LoVo (cell line): ENCODE measurements around the gene KIF25.
"Not testable (repeated sequence)": the region's sequence is repeated elsewhere in the genome, so short reads cannot be mapped to it uniquely, and the experiment has no call there.

Experiments
- DNase-seq: peaks from one replicate; pipeline ENCODE4 v3.0.0-alpha.2; 2016; ENCODE audit warnings: low spot score

Gene KIF25

DNA sequence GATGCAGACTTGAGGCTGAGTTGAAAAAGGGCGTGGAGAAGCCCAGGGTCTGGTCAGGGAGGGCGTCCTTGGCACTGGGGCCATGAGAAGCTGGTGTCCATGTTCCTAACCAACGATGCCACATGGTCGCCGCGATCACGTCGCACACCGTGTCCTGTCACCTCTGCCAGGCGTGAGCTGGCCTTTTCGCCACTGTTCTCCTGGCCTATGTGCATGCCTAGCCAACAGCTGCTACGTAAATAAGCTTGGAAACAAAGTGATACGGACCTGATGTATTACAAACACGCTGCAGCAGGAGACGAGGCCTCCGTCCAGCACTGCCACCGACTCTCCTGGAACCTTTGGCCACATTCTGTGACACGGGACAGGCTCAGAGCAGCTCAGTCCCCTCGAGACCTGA, 22.0 kb upstream of the KIF25 start:
- no peak for DNase-seq

DNA sequence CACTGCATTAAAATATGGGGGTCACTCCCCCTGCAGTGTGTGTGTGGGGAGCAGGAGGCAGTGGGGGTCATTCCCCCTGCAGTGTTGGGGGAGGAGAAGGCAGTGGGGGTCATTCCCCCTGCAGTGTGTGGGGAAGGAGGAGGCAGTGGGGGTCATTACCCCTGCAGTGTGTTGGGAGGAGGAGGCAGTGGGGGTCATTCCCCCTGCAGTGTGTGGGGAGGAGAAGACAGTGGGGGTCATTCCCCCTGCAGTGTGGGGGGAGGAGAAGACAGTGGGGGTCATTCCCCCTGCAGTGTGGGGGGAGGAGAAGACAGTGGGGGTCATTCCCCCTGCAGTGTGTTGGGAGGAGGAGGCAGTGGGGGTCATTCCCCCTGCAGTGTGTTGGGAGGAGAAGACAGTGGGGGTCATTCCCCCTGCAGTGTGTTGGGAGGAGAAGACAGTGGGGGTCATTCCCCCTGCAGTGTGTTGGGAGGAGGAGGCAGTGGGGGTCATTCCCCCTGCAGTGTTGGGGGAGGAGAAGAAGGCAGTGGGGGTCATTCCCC, 21.3 kb upstream of the KIF25 start:
- DNase-seq = not testable (repeated sequence)

DNA sequence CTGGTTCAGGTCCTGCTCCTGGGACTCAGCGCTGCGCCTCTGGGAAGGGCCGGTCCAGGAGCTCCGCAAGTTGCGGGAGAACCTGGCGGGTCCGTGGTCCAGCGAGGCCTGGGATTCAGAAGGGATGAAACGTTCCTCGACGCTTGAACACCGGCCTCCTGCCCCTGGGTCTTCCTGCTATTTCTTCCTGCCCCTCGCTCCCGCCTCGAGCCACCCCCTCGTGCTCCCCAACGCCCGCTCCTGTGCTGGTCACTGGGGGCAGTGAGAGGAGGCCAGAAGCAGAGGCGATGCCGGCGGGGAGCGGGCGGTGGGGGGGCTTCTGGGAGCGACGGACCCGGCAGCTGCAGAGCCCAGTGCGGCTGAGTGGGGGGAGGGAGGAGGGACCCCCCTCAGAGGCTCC, 20.8 kb upstream of the KIF25 start:
- DNase-seq = no peak

DNA sequence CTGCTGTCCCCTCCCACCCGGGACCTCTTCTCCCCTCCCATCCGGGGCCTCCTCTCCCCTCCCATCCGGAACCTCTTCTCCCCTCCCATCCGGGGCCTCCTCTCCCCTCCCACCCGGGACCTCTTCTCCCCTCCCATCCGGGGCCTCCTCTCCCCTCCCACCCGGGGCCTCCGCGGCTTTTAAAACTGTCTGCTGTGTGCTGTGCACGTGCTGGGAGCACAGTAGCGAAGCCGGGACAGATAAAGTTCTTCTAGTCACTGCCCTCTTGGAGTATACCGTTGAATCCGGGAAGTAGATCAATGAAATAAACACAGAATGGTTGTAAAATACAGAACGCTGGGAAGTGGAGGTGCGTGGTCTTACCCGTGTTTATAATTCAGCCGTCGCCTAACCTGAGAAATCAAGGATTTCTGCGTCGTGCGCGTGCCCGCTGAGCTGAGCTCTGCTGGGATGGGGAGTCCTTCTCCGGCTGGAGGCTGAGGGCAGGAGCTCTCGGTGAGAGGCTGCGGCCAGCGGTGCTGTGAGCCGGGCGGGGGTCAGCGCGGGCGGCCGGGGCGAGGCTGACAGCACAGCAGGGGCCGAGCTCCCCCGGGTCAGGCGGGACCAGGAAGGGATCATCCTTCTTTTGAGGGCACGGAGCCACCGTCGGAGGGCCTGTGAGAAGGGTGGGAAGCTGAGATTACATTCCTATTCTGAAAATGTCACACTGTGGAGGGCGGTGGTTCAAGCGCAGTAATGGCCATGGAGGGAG, 19.6 kb upstream of the KIF25 start:
- no peak for DNase-seq

DNA sequence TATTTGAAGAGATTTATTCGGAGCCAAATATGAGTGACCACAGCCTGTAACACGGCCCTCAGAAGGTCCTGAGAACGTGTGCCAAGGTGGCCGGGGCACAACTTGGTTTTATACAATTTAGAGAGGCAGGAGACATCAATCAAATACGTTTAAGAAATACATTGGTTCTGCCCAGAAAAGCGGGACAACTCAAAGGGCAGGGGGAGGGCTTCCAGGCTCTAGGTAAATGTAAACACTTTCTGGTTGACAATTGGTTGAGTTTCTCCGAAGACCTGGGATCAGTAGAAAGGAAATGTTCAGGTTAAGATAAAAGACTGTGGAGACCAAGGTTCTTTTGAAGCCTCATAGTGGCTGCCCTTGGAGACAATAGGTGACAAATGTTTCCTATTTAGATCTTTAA, 18.9 kb upstream of the KIF25 start:
- no peak for DNase-seq

DNA sequence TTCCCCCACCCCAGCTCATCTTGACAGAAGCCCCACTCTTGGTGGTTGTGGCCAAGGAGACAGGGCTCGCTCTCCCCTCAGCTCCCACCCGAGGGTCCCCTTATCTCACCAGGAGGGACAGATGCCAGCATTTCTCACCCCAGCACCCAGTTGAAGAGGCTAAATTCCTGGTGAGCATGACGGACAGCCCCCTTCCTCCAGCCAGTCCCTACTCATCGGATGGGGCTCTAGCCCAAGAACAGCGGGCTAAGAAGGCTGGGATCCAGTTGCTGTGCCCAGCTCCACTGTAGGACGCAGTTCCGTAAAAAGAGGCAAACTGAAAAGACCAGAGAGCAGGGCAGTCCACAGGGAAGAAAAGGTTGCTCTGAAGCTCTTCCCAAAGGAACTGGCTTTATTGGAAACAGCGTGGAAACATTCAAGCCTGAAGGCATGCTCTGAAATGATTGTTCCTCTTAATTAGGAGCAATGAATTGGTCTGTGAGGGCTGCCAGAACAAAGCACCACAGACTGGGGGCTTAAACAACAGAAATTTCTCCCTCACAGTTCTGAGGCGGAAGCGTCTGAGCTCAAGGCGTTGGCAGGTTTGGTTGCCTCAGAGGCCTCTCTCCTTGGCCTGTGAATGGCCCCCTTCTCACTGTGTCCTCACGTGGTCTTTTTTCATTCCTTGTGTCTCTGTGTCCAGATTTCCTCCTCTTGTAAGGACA, 17.9 kb upstream of the KIF25 start:
- DNase-seq = no peak

DNA sequence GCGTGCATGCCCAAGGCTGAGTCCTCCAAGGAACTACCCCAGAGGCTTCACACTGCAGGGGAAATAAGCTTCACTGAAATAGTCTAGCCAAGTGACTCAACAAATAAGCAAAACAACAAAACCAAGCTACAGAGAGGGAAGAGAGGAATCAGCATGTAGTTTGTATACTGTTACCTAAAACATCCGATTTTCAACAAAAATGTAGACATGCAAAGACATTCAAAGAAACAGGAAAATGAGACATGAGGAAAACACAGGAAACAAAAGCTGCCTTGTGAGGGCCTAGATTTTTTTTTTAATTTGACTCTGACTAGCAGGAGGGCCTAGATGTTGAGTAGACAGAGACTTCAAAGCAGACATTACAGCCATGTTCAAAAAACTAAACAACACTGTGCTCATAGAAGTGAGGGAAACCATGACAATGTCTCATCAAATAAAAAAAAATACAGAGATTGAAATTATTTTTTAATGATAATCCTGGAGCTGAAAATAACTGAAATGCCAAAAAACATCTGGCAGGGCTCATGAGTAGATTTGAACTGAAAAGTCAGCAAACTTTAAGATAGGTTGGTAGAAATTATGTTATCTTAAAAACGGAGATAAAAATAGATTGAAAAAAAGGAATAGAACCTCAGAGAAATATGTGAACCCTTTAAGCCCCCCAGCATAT, 16.4 kb upstream of the KIF25 start:
- DNase-seq = no peak

DNA sequence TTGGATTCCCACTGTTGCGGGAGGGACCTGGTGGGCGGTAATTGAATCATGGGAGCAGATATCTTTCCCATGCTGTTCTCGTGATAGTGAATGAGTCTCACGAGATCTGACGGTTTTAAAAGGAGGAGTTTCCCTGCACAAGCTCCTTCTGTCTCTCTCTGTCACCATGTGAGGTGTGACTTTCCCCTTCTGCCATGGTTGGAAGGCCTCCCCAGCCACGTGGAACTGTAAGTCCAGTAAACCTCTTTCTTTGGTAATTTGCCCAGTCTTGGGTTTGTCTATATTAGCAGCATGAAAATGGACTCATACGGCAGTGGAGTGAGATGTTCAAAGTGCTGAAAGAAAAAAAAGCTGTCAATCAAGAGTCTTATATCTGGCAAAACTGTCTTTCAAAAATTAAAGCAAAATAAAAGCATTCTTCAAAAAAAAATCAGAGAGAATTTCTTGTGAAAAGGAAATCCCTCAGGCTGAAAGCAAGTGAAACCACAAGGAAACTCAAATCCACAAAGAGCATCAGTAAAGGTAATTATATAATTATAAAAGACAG, 15.5 kb upstream of the KIF25 start:
- DNase-seq = no peak

DNA sequence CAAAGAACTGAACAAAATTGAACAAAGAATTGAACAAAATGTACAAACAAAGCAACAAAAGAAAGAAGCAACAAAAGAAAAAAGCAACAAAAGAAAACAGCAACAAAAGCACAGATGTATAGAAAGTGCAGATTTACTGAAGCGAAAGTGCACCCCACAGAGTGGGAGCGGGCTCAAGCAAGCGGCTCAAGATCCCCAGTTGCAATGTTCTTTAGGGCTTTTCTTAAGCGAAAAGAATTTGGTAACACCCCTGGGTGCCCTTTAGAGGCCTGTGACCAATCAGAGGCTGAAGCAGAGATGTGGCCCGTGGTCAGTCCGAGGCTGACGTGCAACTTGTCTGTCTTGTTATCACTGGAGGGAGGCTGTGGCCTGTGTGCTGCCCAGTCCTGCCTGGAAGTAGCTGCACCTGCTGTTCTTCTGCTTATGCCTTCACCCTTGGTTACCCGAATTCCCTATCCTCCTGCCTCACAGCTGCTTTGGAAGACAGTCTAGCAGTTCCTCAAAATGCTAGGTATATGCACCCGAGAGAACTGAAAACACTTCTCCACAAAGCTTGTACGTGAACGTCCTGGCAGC, 13.2 kb upstream of the KIF25 start:
- no peak for DNase-seq

DNA sequence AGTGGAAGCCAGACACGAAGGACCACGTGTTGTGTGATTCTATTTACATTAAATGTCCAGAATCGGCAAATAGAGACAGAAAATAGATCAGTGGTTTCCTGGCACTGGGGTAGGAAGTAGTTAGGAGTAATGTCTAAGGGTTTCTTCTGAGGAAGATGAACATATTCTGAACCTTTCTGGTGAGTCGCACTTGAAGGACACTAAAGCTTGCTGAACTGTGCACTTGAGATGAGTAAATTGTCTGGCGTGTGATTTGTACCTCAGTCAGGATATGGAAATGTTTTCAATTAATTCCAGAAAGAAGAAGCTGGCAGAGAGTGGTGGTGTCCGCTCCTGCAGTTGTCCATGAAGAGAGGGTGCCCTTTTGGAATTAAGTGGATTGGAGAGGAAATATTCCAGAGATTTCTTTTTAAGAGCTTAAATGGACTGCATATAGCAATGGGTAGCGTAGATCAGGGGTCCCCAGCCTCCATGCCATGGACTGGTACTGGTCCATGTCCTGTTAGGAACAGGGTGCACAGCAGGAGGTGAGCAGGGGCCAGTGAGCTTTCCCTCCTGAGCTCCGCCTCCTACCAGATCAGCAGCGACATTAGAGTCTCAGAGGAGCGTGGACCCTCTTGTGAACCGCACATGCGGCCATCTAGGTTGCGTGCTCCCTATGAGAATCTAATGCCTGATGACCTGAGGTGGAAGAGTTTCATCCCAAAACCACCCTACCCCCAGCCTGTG, 12.4 kb upstream of the KIF25 start:
- DNase-seq = no peak

DNA sequence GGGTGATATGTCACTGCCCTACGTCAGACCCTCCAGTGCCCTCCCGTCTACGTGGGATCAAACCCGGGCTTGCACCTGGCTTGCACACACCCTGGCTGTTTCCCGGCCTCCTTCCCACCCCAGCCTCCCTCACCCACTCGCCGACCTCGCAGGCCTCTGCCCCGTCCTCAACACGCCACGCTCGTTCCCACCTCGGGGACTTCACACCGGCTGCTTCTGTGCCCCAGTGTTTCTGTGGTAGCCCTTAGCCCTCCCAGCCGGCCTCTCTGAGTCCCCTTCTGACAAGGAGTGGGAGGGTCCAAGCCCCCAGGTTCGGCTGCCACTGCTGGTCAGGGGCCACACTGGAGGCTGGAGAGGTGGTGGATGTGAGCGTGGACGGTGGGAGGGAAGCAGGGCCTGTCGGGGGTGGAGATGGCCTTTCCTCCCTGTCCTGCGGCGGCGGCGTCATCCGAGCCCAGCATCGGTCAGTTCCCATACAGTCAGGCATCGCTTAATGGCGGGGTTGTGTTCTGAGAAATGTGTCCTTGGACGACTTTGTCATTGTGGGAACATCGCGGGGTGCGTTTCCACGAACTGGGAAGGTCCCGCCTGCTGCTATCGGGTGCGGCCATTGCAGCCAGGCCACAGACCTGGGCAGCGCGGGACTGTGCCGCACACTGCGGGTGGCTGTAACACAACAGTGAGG, 11.4 kb upstream of the KIF25 start:
- DNase-seq = no peak

DNA sequence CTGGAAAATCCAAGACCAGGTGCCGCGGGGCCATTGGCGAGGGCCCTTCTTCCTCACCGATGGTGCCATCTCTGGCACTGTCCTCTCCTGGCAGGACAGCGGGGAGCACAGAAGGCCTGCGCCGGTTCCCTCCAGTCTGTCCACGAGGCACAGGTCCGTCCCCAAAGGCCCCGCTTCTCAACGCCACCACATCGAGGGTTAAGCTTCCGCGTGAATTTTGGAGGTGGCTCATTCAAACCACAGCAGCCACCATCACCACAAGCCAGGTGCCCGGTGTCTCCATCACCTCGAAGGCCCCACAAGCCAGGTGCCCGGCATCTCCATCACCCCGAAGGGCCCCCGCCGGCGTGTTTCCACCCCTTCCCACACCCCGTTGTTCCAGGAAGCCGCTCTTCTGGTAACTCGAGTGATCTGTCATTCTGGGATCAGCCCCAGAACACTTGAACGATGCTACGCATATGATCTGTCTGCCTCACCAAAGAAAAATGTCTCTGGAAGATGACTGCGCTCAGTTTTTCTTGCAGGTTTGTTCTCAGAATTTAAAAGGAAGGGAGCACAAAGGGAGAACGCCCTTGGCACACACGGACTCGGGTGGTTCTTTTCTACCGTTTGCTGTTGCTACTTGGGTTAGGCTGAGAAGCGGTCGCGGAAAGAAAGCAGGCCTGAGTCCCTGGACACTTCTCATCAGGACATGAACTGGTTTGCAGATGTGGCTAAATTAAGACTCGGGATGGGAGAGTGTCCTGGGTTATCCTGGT, 9.9 kb upstream of the KIF25 start:
- no peak for DNase-seq

DNA sequence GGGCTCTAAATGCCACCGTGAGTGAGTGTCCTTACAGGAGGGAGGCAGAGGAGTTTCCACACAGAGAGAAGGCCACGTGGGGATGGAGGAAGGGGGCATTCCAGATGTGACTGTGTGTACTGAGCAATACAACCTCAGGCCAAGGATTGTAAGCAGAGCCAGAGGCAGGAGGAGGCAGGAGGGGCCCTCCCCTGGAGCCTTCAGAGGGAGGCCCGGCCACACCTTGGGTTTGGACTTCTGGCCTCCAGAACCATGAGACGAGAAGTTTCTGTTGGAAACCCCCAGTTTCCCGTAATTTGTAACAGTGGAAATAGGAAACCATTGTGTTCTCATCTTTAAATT, 9.3 kb upstream of the KIF25 start:
- DNase-seq = no peak

DNA sequence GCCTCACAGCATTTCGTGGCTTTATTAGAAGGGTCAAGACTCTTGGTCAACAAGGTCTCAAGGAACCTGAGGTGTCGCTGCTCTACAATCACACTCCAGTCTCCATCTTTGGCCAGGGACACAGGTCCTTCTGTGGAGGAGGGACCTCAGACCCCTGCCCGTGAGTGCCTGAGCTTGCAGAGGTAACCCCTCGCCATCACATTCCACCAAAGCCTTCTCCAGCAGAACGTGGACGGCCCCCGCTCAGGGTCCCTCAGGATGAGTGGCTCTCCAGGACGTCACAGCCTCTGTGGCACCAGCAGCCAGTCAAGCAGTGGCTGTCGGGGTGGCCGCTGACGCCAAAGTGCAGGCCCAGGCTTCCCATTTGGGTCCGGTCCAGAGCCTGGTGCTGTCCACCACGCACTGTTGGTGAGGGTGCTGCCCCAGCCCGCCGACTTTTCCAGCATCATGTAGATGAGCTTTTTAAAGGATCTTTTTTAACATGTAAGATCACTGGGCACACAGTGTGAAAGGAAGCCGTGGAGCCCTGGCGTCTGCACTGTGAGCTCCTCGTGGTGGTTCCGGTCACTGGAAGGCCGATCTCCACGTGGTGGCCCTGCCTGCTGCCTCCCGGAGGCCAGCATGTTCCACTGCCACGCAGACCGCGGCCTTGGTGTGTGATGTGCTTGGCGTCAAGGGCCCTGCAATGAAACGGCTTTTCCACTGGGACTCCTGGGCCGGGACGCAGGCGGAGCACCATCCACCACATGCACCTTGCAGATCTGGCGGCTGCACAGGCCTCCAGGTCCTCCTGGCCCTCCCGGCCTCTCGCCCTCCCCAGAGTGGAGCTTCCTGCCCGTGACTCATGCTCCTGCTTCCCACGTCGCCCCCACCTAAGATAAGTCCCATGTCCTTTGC, 8.3 kb upstream of the KIF25 start:
- DNase-seq = no peak

DNA sequence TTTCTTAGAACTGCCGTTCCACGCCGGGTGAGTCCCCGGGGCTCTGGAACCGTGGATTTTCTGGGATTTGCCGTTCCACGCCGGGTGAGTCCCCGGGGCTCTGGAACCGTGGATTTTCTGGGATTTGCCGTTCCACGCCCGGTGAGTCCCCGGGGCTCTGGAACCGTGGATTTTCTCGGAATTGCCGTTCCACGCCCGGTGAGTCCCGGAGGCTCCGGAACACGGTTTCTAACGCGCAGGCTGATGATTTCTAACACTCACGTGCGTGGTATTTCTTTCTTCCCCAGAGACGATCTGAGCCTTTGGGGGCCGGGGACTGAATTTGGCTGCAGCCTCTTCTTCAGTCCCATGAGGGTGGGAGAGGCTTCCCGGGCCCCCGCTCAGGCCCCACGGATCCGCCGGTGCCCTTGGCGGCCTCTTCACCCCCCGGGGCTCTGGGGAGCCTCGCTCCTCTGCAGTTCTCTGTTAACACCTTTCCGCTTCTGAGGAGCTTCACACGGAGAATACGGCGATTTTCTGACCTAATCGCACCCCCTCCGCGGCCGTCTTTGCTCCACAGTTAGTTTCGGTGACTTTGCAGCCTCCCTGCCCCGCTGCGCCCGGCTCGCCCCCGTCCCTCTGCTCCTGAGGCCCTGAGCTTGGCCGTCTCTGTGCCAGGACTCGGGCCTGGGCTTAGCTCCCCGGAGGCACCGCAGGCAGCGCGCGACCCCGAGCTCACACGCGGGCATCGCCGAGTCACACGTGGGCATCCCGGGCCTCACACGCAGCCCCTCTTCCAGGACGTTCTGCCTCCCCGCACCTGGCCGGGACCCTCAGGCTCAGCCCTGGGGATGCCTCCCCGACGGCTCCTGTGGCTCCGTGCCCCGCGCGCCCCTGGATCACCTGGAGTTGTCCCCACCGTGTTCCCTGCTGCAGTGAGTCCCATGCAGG, 7.2 kb upstream of the KIF25 start:
- no peak for DNase-seq

DNA sequence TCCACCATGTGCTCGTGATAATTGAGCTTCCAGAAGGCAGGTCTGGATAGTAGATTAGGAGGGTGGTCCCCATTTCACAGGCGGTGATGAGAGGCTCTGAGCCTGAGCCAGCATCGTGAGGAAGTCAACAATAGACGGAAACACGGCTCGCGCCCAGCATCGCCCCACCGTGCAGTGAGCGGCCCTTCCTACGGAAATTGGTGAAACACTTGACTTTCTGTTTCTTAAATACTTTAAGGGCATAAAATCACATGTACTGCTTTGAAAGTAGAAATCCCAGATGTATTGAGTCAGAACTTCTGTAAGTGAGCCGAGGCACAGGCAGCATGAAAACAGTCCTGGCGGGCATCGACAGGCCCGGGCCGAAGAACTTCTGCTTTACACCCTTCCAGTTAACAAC, 4.3 kb upstream of the KIF25 start:
- DNase-seq = no peak

DNA sequence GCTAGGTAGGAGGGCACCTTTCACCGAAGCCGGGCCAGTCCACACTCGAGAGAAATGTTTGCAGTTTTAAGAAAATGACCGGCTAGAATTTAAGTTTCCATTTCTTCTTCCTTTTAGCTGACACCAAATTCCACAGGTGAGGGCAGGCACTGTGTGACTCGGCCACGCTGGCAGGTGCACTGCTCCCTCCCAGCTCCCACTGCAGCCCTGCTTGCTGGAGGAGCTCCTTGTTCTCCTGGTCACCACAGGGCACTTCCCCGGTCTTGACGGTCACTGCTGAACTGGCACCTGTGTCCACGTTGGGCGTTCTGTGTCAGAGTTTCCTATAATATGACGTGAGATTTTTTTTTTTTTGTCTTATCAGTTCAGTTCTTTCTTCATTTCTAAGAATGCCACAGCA, 3.6 kb upstream of the KIF25 start:
- DNase-seq = no peak

DNA sequence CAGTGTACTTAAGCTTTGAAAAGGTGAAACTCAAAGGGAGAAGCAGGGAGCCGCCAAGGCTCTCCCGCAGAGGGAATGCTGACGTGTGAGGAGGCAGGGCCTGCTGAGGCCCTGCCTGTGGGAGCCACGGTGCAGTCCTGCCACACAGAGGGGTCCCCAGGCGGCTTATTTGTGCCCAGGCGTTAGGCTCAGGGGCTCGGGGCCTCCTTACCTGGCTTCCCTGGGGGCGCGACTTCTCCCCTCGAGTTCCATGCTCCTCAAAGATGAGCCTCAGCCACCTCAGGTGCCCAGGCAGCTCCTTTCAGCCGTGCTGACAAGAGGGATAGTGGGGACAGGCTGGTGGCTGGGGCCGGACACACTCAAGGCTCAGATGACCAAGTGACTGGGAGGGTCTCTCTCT, 2.2 kb upstream of the KIF25 start:
- DNase-seq = no peak
